ENCODE data around the gene LILRB1. TPM values are rescaled to one million over a fixed set of nuclear protein-coding genes. Genes with fewer than 3 reads are reported as not detected.
"Not testable (repeated sequence)": the region's sequence is repeated elsewhere in the genome, so short reads cannot be mapped to it uniquely, and the experiment has no call there.

LILRB1 gene
- polyA plus RNA-seq, 10 donors = 0.83 to 2.4 (median 1.4) TPM

DNA sequence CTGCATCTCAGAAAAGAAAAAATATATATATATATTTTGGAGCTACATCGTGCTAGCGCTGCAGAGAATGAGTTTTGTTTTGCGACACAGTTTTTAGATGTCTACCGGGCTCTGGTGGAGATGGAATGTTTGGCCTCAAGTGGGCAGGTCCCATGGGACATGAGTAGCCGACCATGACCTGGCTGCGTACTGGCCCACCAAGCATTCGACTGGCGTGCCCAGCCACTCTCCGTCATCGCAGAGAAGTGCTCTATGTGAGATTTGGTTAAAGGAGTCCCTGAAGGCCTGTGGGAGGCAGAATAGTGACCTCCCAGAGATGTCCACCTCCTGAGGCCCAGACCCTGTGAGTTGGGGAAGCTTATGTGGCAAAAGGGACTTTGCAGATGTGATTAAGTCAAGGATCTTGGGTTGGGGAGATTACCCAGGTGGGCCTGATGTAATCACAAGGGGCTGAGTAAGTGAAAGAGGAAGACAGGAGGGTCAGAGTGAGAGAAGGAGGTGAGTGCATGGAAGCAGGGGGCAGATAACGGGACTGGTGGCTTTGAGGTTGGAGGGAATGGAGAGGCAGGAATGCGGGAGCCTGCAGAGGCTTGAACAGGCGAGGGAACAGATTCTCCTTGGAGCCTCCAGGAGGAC, 31.7 kb downstream of the LILRB1 start:
- no peak for DNase-seq

DNA sequence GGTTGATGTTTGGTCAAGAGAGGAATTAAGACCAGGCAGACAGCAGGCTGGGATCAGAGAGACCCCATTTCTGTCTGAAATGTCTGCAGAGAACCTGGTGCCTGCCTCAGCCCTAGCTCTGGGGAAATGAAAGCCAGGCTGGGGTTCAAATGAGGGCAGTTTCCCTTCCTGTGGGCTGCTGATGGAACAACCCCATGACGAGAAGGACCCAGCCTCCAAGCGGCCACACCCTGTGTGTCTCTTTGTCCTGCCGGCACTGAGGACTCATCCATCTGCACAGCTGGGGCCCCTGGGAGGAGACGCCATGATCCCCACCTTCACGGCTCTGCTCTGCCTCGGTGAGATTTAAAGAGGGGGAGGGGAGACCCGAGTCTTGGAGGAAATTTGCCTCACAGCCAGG, 32.4 kb downstream of the LILRB1 start, which contains the start of gene LILRB4:
Gene LILRB4 (plus strand): TSS at position 256 of the 400 bp plus-strand sequence. CDS start 49 bp downstream, at position 305.
- DNase-seq = peak in 1 of 3 donors; percentile 16

DNA sequence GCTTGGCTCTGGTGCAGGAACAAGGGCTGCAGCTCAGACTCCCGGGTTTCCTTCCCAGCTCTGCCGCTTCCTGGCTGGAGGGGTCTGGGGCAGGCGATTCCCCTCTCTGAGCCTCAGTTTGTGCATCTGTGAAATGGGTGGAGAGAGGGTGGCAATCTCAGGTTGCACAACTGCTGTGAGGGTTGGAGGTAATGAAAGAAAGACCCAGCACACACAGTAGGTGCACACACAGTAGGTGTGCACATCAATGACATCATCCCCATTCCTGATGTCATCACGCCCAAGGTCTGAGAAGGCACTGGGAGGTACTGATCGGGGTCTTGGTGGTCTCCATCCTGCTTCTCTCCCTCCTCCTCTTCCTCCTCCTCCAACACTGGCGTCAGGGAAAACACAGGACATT, 35.2 kb downstream of the LILRB1 start:
- DNase-seq = no peak

DNA sequence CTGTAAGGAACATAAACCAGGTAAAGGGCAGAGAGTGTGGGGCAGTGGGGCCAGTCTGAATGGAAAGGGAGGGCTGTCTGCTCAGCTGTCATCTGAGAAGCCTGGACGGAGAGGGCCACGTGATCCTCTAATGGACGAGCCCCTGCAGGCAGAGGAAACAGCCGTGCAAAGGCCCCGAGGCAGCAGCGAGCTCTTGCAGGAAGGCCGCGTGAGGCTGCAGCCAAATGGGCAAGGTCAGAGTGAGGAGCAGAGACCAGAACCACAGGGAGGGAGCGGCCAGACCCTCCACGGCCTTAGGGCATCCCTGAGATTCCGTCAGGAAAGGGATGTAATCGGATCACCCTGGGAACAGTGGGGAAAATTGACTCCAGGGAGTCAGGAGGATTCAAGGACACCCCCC, 36.9 kb downstream of the LILRB1 start:
- DNase-seq = no peak

- DNase-seq = no peak
Observed at GRCh38 chr19:54668353-54668752, 38.1 kb downstream of the LILRB1 start.

DNA sequence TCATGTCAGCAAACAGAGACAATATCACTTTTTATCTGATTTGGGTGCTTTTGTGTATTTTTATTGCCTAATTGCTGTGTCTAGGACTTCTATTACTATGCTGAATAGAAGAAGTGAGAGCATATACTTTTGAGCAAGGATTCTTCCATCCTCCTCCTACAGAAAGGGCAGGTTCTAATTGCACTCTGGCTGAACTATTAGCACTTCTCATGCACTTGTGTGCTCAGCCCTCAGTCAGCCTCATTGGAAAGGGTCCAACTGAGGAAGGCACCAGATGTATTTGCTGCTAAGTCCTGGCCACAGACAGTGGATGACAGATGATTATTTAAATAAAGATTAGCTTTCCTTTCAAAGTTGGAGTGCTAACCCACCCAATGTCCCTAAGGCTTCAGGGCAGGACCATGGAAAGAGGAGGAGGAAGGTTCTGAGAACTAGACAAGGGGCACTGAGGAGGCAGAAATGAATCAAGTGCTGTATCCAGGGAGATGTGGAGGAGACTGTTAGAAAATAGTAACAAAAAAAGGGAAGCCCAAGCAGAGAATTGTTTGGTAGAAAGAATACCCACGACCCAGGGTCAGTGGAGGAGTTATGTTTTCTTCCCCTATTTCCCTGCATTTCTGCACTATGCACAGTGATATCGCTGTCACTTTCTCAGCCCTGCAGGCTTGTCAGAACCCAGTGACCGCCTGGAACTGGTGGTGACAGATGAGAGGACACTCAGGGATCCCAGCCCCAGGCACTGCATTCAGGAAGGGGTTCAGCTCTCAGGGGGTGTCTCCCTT, 40.5 kb downstream of the LILRB1 start:
- DNase-seq = peak in 1 of 3 donors; percentile 2

DNA sequence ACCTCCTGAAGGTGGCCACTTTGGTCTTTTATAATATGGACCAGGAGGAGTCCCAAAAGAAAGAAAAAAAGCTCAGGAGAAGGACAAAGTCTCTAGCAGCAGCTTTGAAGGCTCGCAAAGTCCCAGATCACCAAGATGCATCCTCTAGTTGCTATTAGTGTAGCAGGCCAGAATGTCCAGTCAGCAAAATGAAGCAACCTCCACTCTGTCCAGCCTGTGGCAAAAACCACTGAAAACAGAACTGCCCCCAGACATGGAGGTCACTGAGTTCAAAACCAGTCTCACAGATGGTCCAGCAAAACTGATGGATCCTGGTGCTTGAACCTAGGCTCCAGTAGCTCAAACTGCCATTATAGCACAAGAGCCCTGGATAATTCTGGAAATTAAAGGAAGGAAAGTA, 42.9 kb downstream of the LILRB1 start:
- DNase-seq = no peak

- no peak for DNase-seq
Observed at GRCh38 chr19:54674021-54674617, 43.8 kb downstream of the LILRB1 start.

DNA sequence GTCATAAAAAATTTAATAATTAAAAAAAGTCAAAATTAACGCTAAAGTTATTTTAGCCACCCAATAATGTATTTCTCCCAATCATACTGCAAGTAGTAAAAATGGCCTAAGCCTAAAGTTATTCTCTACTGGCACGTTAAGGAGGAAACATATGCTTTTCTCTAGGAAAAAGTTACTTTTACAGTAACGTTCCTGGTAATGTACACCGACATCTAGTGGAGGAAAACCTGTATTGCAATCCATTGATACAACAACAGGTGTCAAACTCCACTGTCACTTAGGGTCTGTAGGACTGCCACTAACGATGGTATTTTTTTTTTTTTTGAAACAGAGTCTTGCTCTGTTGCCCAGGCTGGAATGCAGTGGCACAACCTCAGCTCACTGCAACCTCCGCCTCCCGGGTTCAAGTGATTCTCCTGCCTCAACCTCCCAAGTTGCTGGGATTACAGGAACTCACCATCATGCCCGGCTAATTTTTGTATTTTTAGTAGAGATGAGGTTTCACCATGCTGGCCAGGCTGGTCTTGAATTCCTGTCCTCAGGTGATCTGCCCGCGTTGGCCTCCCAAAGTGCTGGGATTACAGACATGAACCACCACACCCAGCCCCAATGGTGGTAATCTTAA, 46.0 kb downstream of the LILRB1 start:
- DNase-seq = peak; percentile 11 to 57 (median 45)

GRCh38 chr19:54677217-54677616, 46.9 kb downstream of the LILRB1 start:
- no peak for DNase-seq

DNA sequence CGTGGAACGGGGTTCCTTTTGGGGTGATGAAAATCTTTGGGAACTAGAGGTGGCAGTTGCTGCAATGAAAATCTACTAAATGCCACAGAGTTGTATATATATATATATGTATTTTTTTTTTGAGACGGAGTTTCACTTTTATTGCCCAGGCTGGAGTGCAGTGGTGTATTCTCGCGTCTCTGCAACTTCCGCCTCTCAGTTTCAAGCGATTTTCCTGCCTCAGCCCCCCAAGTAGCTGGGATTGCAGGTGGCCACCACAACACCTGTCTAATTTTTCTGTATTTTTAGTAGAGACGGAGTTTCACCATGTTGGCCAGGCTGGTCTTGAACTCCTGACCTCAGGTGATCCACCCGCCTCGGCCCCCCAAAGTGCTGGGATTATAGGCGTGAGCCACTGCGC, 51.3 kb downstream of the LILRB1 start:
- not testable (repeated sequence) for DNase-seq

DNA sequence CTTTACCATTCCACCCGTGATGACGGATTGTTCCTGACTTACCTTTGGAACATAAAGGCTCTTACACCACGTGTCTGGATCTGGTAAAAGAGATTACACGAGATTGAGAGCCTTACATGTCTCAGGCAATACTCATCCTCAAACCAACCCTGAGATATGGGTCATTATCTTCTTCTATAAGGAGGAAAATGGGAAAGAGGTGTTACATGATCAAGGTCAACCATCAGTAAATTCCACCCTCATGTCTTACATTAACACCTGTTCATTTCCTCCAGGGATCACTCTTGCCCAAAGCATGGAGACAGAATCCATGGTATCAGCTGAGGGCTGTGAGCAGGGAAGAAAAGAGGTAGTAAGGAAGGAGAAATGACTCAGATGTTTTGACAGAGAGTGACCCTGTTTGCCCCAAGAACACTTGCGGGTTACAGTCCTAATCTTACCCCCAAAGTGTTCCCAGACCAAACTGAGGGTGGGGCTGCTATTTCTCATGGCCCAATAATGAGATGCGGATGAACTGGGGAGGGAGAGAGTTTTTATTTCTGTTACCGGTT, 52.1 kb downstream of the LILRB1 start:
- DNase-seq = no peak

DNA sequence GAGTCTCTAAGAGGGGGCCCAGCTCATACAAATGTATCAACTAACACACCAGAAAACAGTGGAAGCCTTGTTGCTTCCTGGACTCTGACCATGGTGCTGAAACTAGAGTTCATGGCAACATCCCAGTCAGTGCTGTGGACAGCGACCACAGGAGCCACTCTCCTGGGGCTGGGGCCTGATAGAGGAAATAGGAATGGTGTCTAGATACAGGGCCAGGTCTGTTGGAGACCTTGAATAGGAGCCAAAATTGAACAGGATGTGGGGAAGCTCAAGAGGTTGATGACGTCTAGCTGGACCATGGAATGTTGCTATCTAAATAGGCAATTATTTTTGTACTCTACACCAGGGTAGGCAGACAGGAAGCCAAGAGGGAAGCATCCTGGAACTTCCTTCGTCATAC, 54.2 kb downstream of the LILRB1 start:
- peak in 2 of 3 donors; percentile 30 to 32 for DNase-seq

Other genes with a start within 250 kb of the LILRB1 start
- gene TTYH1, start 215.0 kb upstream of the LILRB1 start, polyA plus RNA-seq (ENCODE audit: insufficient read length in 10 of 10) = 1 to 10 TPM; 2.6 to 6.1 (median 3.9) TPM
- gene LENG8, start 181.3 kb upstream of the LILRB1 start, polyA plus RNA-seq (ENCODE audit: insufficient read length in 10 of 10) = 100 to 1,000 TPM in 3 of 10 donors, 10 to 100 TPM in 7; 51.0 to 156 (median 85.9) TPM
- gene LENG9, start 166.7 kb upstream of the LILRB1 start, polyA plus RNA-seq (ENCODE audit: insufficient read length in 10 of 10) = 1 to 10 TPM in 8 of 10 donors, under 1 TPM in 2; 0.94 to 2.6 (median 1.6) TPM
- gene CDC42EP5, start 157.2 kb upstream of the LILRB1 start, polyA plus RNA-seq (ENCODE audit: insufficient read length in 10 of 10) = 10 to 100 TPM; 17.7 to 74.8 (median 29.7) TPM
- gene LAIR2, start 127.7 kb upstream of the LILRB1 start, polyA plus RNA-seq (ENCODE audit: insufficient read length in 10 of 10) = 1 to 10 TPM in 1 of 10 donors, under 1 TPM in 2, not detected in 7; 0.64 to 2.6 (median 0.68) TPM
- 1 to 10 TPM in 3 of 10 donors, under 1 TPM in 7; 0.34 to 1.6 (median 0.91) TPM for gene LILRA2, start 56.7 kb upstream of the LILRB1 start, polyA plus RNA-seq (ENCODE audit: insufficient read length in 10 of 10)
- gene LILRA1, start 36.9 kb upstream of the LILRB1 start, polyA plus RNA-seq (ENCODE audit: insufficient read length in 10 of 10) = under 1 TPM; 0.29 to 0.95 (median 0.41) TPM
- 1 to 10 TPM in 9 of 10 donors, under 1 TPM in 1; 0.72 to 2.0 (median 1.2) TPM for gene LILRB4, start 32.5 kb downstream of the LILRB1 start, polyA plus RNA-seq (ENCODE audit: insufficient read length in 10 of 10)
- not detected for gene KIR3DL3, start 94.0 kb downstream of the LILRB1 start, polyA plus RNA-seq (ENCODE audit: insufficient read length in 10 of 10)
- under 1 TPM in 1 of 10 donors, not detected in 9; 0.12 TPM for gene KIR2DL3, start 108.0 kb downstream of the LILRB1 start, polyA plus RNA-seq (ENCODE audit: insufficient read length in 10 of 10)
- gene KIR2DL1, start 139.3 kb downstream of the LILRB1 start, polyA plus RNA-seq (ENCODE audit: insufficient read length in 10 of 10) = not detected
- gene KIR2DL4, start 173.1 kb downstream of the LILRB1 start, polyA plus RNA-seq (ENCODE audit: insufficient read length in 10 of 10) = not detected
- gene KIR3DL1, start 186.0 kb downstream of the LILRB1 start, polyA plus RNA-seq (ENCODE audit: insufficient read length in 10 of 10) = not detected
- gene KIR2DS4, start 202.2 kb downstream of the LILRB1 start, polyA plus RNA-seq (ENCODE audit: insufficient read length in 10 of 10) = under 1 TPM in 1 of 10 donors, not detected in 9; 0.13 TPM
- gene KIR3DL2, start 220.0 kb downstream of the LILRB1 start, polyA plus RNA-seq (ENCODE audit: insufficient read length in 10 of 10) = not detected
- under 1 TPM in 9 of 10 donors, not detected in 1; 0.12 to 0.67 (median 0.41) TPM for gene FCAR, start 243.8 kb downstream of the LILRB1 start, polyA plus RNA-seq (ENCODE audit: insufficient read length in 10 of 10)